Testis (tissue), 3 donors: Measurements from ENCODE around the gene TRIM7. TPM values are rescaled to one million over a fixed set of nuclear protein-coding genes. Genes with fewer than 3 reads are reported as not detected.
A peak's percentile ranks its signal among the peaks of the same experiment; 100 is the strongest.
"Not testable (repeated sequence)": the region's sequence is repeated elsewhere in the genome, so short reads cannot be mapped to it uniquely, and the experiment has no call there.

Experiments used
- DNase-seq: peaks from one replicate; pipeline ENCODE4 v3.0.0-alpha.2; 2019
- H3K27ac ChIP-seq, 2 donors: fragments of 200-600 bp; sonication (generic); one replicate each; pipeline ENCODE4 v1.5.1; 2019
- H3K27me3 ChIP-seq: fragments of 200-600 bp; sonication (generic); one replicate; pipeline ENCODE4 v1.5.1; 2019
- H3K36me3 ChIP-seq: fragments of 200-600 bp; sonication (generic); one replicate; pipeline ENCODE4 v1.5.1; 2017; ENCODE audit warnings: low read depth; ENCODE audit errors: missing control alignments
- H3K4me1 ChIP-seq: fragments of 200-600 bp; sonication (generic); one replicate; pipeline ENCODE4 v1.5.1; 2019
- H3K4me3 ChIP-seq, 2 donors: fragments of 200-600 bp; sonication (generic); one replicate each; pipeline ENCODE4 v1.5.1; 2017 to 2019
- H3K9me3 ChIP-seq: fragments of 200-600 bp; sonication (generic); one replicate; pipeline ENCODE4 v1.5.1; 2017
- POLR2A ChIP-seq: fragments of 450-650 bp; IDR thresholded peaks from one replicate; pipeline ENCODE4 v1.6.1; 2017; ENCODE audit warnings: antibody characterized with exemption, mild to moderate bottlenecking, moderate library complexity
- WGBS, 2 donors: methylation state at CpG; one replicate each; pipeline ENCODE4 v1.1.5; 2018; 5-methylcytosine and 5-hydroxymethylcytosine counted together
- intact Hi-C: fragments of 100-400 bp; cut with DNase I; formaldehyde crosslinking; loops from one replicate; pipeline ENCODE4 v1.15.1; 2023; ENCODE audit warnings: low total_unique reads
- polyA plus RNA-seq: library from polyadenylated mRNA; stranded (reverse); fragments of 350-450 nt; fragmentation: Illumina TruSeq; extraction: RNeasy Lipid Tissue Mini Kit (QIAGEN cat#74804); gene quantifications from one replicate; pipeline ENCODE4 v1.2.3, GENCODE V29; 2014; ENCODE audit warnings: low read depth, low replicate concordance; ENCODE audit not compliant: insufficient read depth
- total RNA-seq, 2 donors: library from RNA; depleted of rRNA; stranded (reverse); fragments of >200 nt; gene quantifications; one replicate each; pipeline ENCODE4 v1.2.3, GENCODE V29; 2016
- TF ChIP-seq, protein P1 (sequence below), 3 experiments: fragments of 450-650 bp in 2 of 3; fragments of 200-600 bp in 1 of 3; sonication (generic) in 1 of 3; IDR thresholded peaks; one replicate each; pipeline ENCODE4 v1.5.1; 2016 to 2019; ENCODE audit warnings: antibody characterized with exemption in 3 of 3, mild to moderate bottlenecking in 2 of 3, moderate library complexity in 1 of 3

Gene TRIM7
- total and polyA plus RNA-seq, 3 donors from 2014 or later: 0.43 to 0.87 (median 0.47) TPM

DNA sequence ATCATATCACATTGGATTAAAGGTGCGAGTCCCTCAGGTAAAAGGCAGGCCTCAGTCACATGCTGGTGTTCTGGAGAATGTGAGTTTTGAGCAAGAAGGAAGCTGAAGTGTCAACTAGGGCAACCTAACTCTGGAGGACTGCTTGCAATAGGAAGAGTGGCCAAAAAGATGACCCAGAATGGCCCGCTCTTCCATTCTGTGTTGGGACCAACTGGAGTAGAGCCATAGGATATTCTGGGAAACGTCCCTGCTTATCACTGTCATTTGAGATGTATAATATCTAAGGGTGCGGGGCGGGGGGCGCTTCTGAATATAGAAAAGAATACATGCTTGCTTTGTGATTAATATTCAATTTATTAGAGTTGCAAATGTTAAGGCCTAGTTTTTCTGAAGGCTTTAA, 7.1 kb upstream of the TRIM7 start:
- intact Hi-C loops: no loop called here
- H3K9me3 ChIP-seq: no peaks in the 10 kb centered on the region
- no peaks in the 10 kb centered on the region for H3K4me1 ChIP-seq
- no peak for DNase-seq
- H3K27me3 ChIP-seq: no peaks in the 10 kb centered on the region
- H3K27ac ChIP-seq: no peak overlapping the region
- WGBS, 2 donors: 88 to 91% methylated on average over 6 of the region's 6 CpGs
- no peak for TF ChIP-seq POLR2A
- TF ChIP-seq, protein P1, sequence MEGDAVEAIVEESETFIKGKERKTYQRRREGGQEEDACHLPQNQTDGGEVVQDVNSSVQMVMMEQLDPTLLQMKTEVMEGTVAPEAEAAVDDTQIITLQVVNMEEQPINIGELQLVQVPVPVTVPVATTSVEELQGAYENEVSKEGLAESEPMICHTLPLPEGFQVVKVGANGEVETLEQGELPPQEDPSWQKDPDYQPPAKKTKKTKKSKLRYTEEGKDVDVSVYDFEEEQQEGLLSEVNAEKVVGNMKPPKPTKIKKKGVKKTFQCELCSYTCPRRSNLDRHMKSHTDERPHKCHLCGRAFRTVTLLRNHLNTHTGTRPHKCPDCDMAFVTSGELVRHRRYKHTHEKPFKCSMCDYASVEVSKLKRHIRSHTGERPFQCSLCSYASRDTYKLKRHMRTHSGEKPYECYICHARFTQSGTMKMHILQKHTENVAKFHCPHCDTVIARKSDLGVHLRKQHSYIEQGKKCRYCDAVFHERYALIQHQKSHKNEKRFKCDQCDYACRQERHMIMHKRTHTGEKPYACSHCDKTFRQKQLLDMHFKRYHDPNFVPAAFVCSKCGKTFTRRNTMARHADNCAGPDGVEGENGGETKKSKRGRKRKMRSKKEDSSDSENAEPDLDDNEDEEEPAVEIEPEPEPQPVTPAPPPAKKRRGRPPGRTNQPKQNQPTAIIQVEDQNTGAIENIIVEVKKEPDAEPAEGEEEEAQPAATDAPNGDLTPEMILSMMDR (IDR thresholded peaks at IDR 0.05): no peak
- no peak overlapping the region for H3K4me3 ChIP-seq
- H3K36me3 ChIP-seq: no peaks in the 10 kb centered on the region

DNA sequence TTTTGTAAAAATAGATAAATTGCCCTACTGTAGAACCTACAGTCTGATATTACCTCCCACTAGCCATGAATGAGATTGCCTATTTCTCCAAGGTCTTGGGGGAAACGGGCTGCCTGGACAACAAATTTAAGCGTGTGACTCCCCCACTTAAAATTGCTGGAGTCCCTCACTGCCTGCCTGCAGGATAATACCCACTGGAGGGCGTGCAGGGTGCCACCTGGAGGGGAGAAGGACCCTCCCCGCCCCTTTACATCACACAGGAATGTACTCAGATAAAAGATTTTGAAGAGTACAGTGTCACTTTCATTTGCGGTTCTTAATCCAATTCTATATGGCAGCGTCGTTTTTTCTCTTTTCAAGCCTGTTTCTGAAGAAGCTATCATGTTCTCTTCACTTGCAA, 6.2 kb upstream of the TRIM7 start:
- TF ChIP-seq, protein P1 (IDR thresholded peaks at IDR 0.05): no peak
- TF ChIP-seq POLR2A: no peak
- intact Hi-C loops: no loop called here
- 42 to 48% methylated on average over 7 of the region's 7 CpGs for WGBS, 2 donors
- Histone ChIP-seq H3K4me1 (no peaks in the 10 kb centered on the region), H3K36me3 (no peaks in the 10 kb centered on the region), H3K27ac (no peak overlapping the region), H3K27me3 (no peaks in the 10 kb centered on the region), H3K4me3 (no peak overlapping the region), H3K9me3 (no peaks in the 10 kb centered on the region)
- no peak for DNase-seq

DNA sequence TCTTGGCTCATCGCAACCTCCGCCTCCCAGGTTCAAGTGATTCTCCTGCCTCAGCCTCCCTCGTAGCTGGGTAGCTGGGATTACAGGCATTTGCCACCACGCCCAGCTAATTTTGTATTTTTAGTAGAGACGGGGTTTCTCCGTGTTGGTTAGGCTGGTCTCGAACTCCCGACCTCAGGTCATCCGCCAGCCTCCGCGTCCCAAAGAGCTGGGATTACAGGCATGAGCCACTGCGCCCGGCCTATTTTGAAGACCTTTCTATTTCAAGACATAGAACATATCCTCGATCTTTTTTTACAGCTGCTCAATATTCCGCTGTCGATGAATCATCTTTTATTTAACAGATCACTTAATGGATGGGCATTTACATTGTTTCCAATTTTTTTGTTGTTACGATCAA, 5.7 kb upstream of the TRIM7 start:
- DNase-seq, H3K4me1 ChIP-seq, H3K27me3 ChIP-seq, intact Hi-C loops, H3K36me3 ChIP-seq, H3K27ac ChIP-seq, H3K9me3 ChIP-seq, H3K4me3 ChIP-seq: not testable (repeated sequence)
- 56 to 60% methylated on average over 17 of the region's 17 CpGs for WGBS, 2 donors

DNA sequence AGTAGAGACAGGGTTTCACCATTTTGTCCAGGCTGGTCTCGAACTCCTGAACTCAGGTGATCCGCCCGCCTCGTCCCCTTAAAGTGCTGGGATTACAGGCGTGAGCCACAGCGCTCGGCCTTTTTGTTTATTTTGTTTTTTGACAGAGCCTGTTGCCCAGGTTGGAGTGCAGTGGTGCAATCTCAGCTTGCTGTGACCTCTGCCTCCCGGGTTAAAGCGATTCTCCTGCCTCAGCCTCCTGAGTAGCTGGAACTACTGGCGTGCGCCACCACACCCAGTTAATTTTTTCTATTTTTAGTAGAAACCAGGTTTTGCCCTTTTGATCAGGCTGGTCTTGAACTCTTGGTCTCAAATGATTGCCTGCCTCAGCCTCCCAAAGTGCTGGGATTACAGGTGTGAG, 5.2 kb upstream of the TRIM7 start:
- H3K36me3 ChIP-seq, intact Hi-C loops, DNase-seq, H3K4me3 ChIP-seq, H3K27me3 ChIP-seq, H3K9me3 ChIP-seq, H3K4me1 ChIP-seq, H3K27ac ChIP-seq: not testable (repeated sequence)
- 61 to 65% methylated on average over 11 of the region's 11 CpGs for WGBS, 2 donors

DNA sequence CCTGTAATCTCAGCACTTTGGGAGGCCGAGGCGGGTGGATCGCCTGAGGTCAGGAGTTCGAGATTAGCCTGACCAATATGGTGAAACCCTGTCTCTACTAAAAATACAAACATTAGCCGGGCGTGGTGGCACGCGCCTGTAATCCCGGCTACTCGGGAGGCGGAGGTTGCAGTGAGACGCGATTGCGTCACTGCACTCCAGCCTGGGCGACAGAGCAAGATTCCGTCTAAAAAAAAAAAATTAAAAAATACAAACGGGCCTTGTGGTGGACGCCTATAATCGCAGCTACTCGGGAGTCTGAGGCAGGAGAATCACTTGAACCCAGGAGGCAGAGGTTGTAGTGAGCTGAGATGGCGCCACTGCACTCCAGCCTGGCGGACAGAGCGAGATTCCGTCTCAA, 4.0 kb upstream of the TRIM7 start:
- intact Hi-C loops, DNase-seq, H3K27ac ChIP-seq, H3K36me3 ChIP-seq, H3K27me3 ChIP-seq, H3K9me3 ChIP-seq, H3K4me1 ChIP-seq: not testable (repeated sequence)
- H3K4me3 ChIP-seq: peak overlapping the region; percentile 9 to 29
- WGBS, 2 donors: 67 to 74% methylated on average over 24 of the region's 24 CpGs

DNA sequence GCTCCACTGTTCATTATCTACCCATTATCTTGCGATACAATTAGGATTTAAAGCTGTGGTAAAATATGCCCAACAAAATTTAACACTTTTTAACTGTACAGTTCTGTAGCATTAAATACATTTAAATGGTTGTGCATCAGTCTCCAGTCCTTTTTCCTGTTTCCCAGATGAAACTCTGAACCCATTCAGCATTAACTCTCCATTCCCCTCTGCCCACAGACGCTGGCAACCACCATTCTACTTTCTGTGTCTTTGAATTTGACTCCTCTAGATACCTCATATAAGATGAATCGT, 2.9 kb upstream of the TRIM7 start:
- intact Hi-C loops: no loop called here
- DNase-seq: no peak
- TF ChIP-seq, protein P1 (IDR thresholded peaks at IDR 0.05): no peak
- no peak for TF ChIP-seq POLR2A
- Histone ChIP-seq H3K4me1 (peaks cover 2% of the 10 kb centered on the region), H3K9me3 (no peaks in the 10 kb centered on the region), H3K27ac (no peak overlapping the region), H3K27me3 (no peaks in the 10 kb centered on the region), H3K4me3 (no peak overlapping the region), H3K36me3 (no peaks in the 10 kb centered on the region)
- WGBS, 2 donors: 31 to 36% methylated on average over 3 of the region's 3 CpGs
